ENCODE measurements around the gene MAML2.

GRCh38 chr11:96067160-96067559, 275.8 kb downstream of the MAML2 start:
- TF ChIP-seq CTCF (IDR thresholded peaks at IDR 0.05), result no peak
- TF ChIP-seq POLR2A (IDR thresholded peaks at IDR 0.05), result no peak
